Testis (tissue), 3 donors: ENCODE results near the gene INHBB. TPM values are rescaled to one million over a fixed set of nuclear protein-coding genes. Genes with fewer than 3 reads are reported as not detected.

Experiments used
- DNase-seq: peaks from one replicate; pipeline ENCODE4 v3.0.0-alpha.2; 2019
- H3K27ac ChIP-seq, 2 donors: fragments of 200-600 bp; sonication (generic); one replicate each; pipeline ENCODE4 v1.5.1; 2019
- H3K27me3 ChIP-seq: fragments of 200-600 bp; sonication (generic); one replicate; pipeline ENCODE4 v1.5.1; 2019
- H3K36me3 ChIP-seq: fragments of 200-600 bp; sonication (generic); one replicate; pipeline ENCODE4 v1.5.1; 2017; ENCODE audit warnings: low read depth; ENCODE audit errors: missing control alignments
- H3K4me1 ChIP-seq: fragments of 200-600 bp; sonication (generic); one replicate; pipeline ENCODE4 v1.5.1; 2019
- H3K4me3 ChIP-seq, 2 donors: fragments of 200-600 bp; sonication (generic); one replicate each; pipeline ENCODE4 v1.5.1; 2017 to 2019
- H3K9me3 ChIP-seq: fragments of 200-600 bp; sonication (generic); one replicate; pipeline ENCODE4 v1.5.1; 2017
- POLR2A ChIP-seq: fragments of 450-650 bp; IDR thresholded peaks from one replicate; pipeline ENCODE4 v1.6.1; 2017; ENCODE audit warnings: antibody characterized with exemption, mild to moderate bottlenecking, moderate library complexity
- WGBS, 2 donors: methylation state at CpG; one replicate each; pipeline ENCODE4 v1.1.5; 2018; 5-methylcytosine and 5-hydroxymethylcytosine counted together
- intact Hi-C: fragments of 100-400 bp; cut with DNase I; formaldehyde crosslinking; loops from one replicate; pipeline ENCODE4 v1.15.1; 2023; ENCODE audit warnings: low total_unique reads
- polyA plus RNA-seq: library from polyadenylated mRNA; stranded (reverse); fragments of 350-450 nt; fragmentation: Illumina TruSeq; extraction: RNeasy Lipid Tissue Mini Kit (QIAGEN cat#74804); gene quantifications from one replicate; pipeline ENCODE4 v1.2.3, GENCODE V29; 2014; ENCODE audit warnings: low read depth, low replicate concordance; ENCODE audit not compliant: insufficient read depth
- total RNA-seq, 2 donors: library from RNA; depleted of rRNA; stranded (reverse); fragments of >200 nt; gene quantifications; one replicate each; pipeline ENCODE4 v1.2.3, GENCODE V29; 2016
- TF ChIP-seq, protein P1 (sequence below), 3 experiments: fragments of 450-650 bp in 2 of 3; fragments of 200-600 bp in 1 of 3; sonication (generic) in 1 of 3; IDR thresholded peaks; one replicate each; pipeline ENCODE4 v1.5.1; 2016 to 2019; ENCODE audit warnings: antibody characterized with exemption in 3 of 3, mild to moderate bottlenecking in 2 of 3, moderate library complexity in 1 of 3

The INHBB gene
- total and polyA plus RNA-seq, 3 donors from 2014 or later, result 46.1 to 123 (median 55.4) TPM

DNA sequence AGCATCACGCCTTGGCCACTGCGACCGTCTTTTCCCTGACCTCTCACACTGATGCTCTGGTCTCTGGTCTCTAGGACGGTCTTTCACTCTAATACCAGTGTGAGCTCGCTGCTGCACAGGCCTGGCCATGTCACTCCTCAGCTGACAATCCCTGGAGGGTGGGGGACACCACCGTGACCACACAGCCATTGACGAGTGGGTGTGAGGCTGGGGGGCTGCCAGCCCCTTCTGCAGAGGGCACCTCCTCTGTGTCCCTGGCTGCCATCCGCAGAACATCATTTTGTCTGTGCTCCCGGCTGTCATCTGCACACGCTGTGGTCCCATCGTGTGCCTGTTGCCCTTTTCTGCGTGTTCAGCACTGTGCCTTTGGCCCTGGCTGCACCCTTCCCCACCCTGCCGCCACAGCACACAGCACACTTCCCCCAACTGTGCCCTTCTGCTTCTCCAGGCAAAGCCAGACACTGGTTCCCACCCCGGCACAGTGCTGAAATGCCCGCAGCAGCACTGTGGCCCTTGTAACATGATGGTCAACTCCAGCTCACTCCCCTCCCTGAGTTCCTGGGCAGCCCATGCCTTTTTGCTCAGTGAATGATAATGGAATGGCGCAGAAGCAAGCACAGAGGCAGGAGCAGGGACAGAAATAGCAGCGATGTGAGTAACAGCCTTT, 30.4 kb upstream of the INHBB start:
- H3K36me3 ChIP-seq, result no peaks in the 10 kb centered on the region
- intact Hi-C loops, result no loop called here
- 87 to 95% methylated on average over 16 to 17 of the region's 17 CpGs for whole genome bisulfite sequencing, 2 donors
- TF ChIP-seq, protein P1, sequence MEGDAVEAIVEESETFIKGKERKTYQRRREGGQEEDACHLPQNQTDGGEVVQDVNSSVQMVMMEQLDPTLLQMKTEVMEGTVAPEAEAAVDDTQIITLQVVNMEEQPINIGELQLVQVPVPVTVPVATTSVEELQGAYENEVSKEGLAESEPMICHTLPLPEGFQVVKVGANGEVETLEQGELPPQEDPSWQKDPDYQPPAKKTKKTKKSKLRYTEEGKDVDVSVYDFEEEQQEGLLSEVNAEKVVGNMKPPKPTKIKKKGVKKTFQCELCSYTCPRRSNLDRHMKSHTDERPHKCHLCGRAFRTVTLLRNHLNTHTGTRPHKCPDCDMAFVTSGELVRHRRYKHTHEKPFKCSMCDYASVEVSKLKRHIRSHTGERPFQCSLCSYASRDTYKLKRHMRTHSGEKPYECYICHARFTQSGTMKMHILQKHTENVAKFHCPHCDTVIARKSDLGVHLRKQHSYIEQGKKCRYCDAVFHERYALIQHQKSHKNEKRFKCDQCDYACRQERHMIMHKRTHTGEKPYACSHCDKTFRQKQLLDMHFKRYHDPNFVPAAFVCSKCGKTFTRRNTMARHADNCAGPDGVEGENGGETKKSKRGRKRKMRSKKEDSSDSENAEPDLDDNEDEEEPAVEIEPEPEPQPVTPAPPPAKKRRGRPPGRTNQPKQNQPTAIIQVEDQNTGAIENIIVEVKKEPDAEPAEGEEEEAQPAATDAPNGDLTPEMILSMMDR (IDR thresholded peaks at IDR 0.05), result no peak
- TF ChIP-seq POLR2A, result no peak
- no peak overlapping the region for H3K4me3 ChIP-seq
- peaks cover 16% of the 10 kb centered on the region for H3K4me1 ChIP-seq
- H3K9me3 ChIP-seq, result no peaks in the 10 kb centered on the region
- DNase-seq, result no peak
- H3K27me3 ChIP-seq, result no peaks in the 10 kb centered on the region
- no peak overlapping the region for H3K27ac ChIP-seq

GRCh38 chr2:120316071-120316470, 29.9 kb upstream of the INHBB start:
- TF ChIP-seq POLR2A, result no peak
- TF ChIP-seq, protein P1 (IDR thresholded peaks at IDR 0.05), result no peak
- Histone ChIP-seq H3K27me3 (no peaks in the 10 kb centered on the region), H3K4me1 (peaks cover 16% of the 10 kb centered on the region), H3K4me3 (no peak overlapping the region), H3K27ac (no peak overlapping the region), H3K36me3 (no peaks in the 10 kb centered on the region), H3K9me3 (no peaks in the 10 kb centered on the region)
- 72 to 79% methylated on average over 5 of the region's 5 CpGs for WGBS, 2 donors
- DNase-seq, result no peak
- intact Hi-C loops, result no loop called here

DNA sequence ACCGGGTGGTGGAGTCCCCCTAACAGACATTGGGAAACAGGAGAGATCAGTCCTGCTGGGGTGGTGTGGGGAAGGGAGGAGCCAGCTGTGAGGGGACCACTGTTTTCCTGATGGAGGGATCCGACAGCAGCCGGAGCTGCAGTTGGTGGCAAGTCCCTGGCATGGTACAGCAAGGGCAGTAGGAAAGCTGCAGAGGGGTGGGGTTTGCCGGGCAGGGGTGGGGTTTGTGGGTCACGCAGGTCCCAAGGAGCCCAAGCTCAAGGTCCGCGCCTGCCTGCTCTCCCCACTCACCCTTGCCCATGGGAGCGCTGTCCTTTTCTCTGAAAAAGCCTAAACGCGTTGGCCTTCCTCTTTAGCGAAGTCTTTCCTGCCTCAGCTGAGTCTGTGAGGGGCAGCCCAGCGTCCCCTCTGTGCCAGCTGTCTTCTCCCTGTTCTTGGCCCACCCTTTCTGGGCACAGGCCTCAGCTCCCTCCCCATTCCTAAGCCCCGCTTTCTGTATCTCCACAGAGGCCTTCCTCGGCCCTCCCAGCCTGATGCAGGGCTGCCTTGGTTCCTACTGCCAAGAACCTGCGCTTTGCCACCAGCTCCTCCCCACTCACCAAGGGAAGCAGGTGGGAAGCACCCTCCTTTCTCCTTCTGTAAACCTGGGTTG, 29.3 kb upstream of the INHBB start:
- Histone ChIP-seq H3K9me3 (no peaks in the 10 kb centered on the region), H3K27ac (no peak overlapping the region), H3K27me3 (no peaks in the 10 kb centered on the region), H3K36me3 (no peaks in the 10 kb centered on the region), H3K4me3 (no peak overlapping the region), H3K4me1 (peaks cover 16% of the 10 kb centered on the region)
- no peak for TF ChIP-seq POLR2A
- TF ChIP-seq, protein P1 (IDR thresholded peaks at IDR 0.05), result no peak
- DNase-seq, result no peak
- 89 to 93% methylated on average over 15 of the region's 15 CpGs for WGBS, 2 donors
- intact Hi-C loops, result no loop called here

DNA sequence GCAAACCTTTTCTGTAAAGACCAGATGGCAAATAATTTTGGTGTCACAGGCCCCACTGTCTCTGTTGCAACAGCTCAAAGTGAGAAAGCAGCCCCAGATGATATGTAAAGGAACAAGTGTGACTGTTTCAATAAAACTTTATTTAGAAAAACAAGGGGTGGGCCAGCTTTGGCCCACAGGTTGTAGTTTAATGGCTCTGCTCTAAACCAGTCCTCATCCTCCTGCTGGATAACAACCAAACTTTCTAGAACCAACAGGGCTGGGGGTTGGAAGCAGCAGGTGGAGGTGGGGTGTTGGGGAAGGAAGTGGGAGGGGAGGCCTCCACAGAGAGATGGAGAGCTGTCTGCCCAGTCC, 28.8 kb upstream of the INHBB start:
- H3K36me3 ChIP-seq, result no peaks in the 10 kb centered on the region
- H3K27ac ChIP-seq, result no peak overlapping the region
- H3K9me3 ChIP-seq, result no peaks in the 10 kb centered on the region
- peaks cover 16% of the 10 kb centered on the region for H3K4me1 ChIP-seq
- no peaks in the 10 kb centered on the region for H3K27me3 ChIP-seq
- intact Hi-C loops, result no loop called here
- TF ChIP-seq, protein P1 (IDR thresholded peaks at IDR 0.05), result no peak
- no peak for TF ChIP-seq POLR2A
- DNase-seq, result no peak
- H3K4me3 ChIP-seq, result no peak overlapping the region

DNA sequence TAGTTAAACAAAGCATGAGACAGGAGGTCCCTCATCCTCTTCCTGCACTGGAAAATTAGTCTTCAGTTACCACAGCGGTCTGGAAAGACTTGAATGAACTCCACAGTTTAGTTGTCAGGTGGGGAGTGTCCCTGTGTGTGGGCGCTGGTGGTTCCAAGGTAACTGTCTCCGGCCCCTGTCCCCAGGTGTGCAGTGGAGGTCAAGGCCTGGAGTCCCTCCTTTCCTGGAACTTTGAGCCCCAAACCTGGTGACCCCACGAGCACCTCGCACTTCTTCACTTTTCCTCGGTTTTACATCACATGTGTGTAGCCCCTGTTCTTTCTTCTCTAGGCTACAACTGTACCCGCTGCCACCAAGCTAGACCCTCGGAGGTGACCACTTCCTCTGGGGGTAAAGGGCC, 28.0 kb upstream of the INHBB start:
- 88 to 95% methylated on average over 8 of the region's 8 CpGs for WGBS, 2 donors
- intact Hi-C loops, result no loop called here

More for the DNA sequence above, 28.0 kb upstream of the INHBB start:
- no peaks in the 10 kb centered on the region for H3K36me3 ChIP-seq
- no peaks in the 10 kb centered on the region for H3K27me3 ChIP-seq
- H3K4me1 ChIP-seq, result peaks cover 17% of the 10 kb centered on the region
- no peak for DNase-seq
- H3K27ac ChIP-seq, result no peak overlapping the region
- TF ChIP-seq, protein P1 (IDR thresholded peaks at IDR 0.05), result no peak
- TF ChIP-seq POLR2A, result no peak
- no peak overlapping the region for H3K4me3 ChIP-seq
- no peaks in the 10 kb centered on the region for H3K9me3 ChIP-seq
